Esophagus squamous epithelium (tissue), 5 donors: ENCODE results near the gene ZEB1. TPM values are rescaled to one million over a fixed set of nuclear protein-coding genes. Genes with fewer than 3 reads are reported as not detected.

Experiments
- DNase-seq: peaks from one replicate; lab custom pipeline; 2025; lab: John Stamatoyannopoulos, UW
- H3K27ac ChIP-seq, 4 donors: fragments of 200-600 bp; sonication (generic); one replicate each; pipeline ENCODE4 v1.5.1; 2016 to 2019; ENCODE audit warnings: mild to moderate bottlenecking in 1 of 4
- H3K27me3 ChIP-seq, 4 donors: fragments of 200-600 bp; sonication (generic); 1 replicate in 3 of 4; 2 replicates in 1 of 4; pipeline versions ENCODE4 v1.5.1 to v1.6.0; 2017 to 2021; ENCODE audit warnings: antibody characterized with exemption in 1 of 4
- H3K36me3 ChIP-seq, 3 donors: fragments of 200-600 bp; sonication (generic); one replicate each; pipeline ENCODE4 v1.5.1; 2016 to 2019
- H3K4me1 ChIP-seq, 3 donors: fragments of 200-600 bp; sonication (generic); one replicate each; pipeline ENCODE4 v1.5.1; 2017 to 2019
- H3K4me3 ChIP-seq, 4 donors: fragments of 200-600 bp; sonication (generic); 1 replicate in 3 of 4; 2 replicates in 1 of 4; pipeline ENCODE4 v1.5.1; 2016 to 2019; ENCODE audit warnings: mild to moderate bottlenecking in 2 of 4, moderate library complexity in 1 of 4
- H3K9me3 ChIP-seq, 3 donors: fragments of 200-600 bp; sonication (generic); one replicate each; pipeline ENCODE4 v1.5.1; 2016 to 2019
- POLR2A ChIP-seq, 4 donors: fragments of 450-650 bp; IDR thresholded peaks; one replicate each; pipeline ENCODE4 v1.6.1; 2017; ENCODE audit warnings: antibody characterized with exemption in 4 of 4, mild to moderate bottlenecking in 4 of 4, moderate library complexity in 3 of 4
- WGBS, 2 donors: methylation state at CpG; one replicate each; pipeline ENCODE4 v1.1.5; 2018; 5-methylcytosine and 5-hydroxymethylcytosine counted together
- intact Hi-C: fragments of 100-400 bp; cut with DNase I; formaldehyde crosslinking; loops from one replicate; pipeline ENCODE4 v1.15.0; 2022
- total RNA-seq, 4 donors: library from RNA; depleted of rRNA; stranded (reverse); fragments of >200 nt; gene quantifications; one replicate each; pipeline ENCODE4 v1.1.0, GENCODE V29; 2016
- TF ChIP-seq, protein P1 (sequence below), 6 experiments: fragments of 450-650 bp in 4 of 6; fragments of 200-600 bp in 2 of 6; sonication (generic) in 2 of 6; IDR thresholded peaks; one replicate each; pipeline ENCODE4 v1.5.1; 2016 to 2019; ENCODE audit warnings: antibody characterized with exemption in 6 of 6, mild to moderate bottlenecking in 4 of 6, moderate library complexity in 4 of 6
- donor health status: DM: yes; HTN: yes; CAD: no.

The ZEB1 gene
- total RNA-seq, 4 donors from 2014 or later = 2.3 to 37.6 (median 11.6) TPM

DNA sequence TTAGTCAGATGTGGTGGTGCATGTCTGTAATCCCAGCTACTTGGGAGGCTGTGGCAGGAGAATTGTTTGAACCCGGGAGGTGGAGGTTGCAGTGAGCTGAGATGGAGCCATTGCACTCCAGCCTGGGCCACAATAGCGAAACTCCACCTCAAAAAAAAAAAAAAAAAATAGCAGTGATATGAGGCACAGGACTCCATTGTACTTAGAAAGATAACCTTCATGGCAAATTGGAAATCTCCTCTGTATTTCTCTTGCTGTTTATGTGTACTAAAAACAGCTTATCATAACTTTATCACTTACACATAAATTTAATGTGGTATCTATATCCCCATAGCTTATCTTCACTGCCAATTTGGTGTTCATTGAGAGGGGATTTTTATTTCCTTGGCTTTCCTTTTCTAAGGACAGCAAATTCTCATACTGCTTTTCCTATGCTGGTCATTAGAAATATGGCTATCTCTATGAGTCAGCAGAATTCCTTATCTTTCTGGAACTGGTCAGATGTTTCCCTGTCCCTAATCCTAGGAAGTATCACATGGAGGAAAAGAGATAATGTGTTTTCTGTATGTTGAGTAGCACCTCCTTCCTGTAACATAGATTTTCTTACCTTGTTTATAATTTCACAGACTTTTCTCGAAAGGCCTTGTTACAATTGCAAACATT lies 40.6 kb upstream of the ZEB1 start:
- no peak for DNase-seq
- H3K27me3 ChIP-seq = no peaks in the 10 kb centered on the region
- TF ChIP-seq, protein P1, sequence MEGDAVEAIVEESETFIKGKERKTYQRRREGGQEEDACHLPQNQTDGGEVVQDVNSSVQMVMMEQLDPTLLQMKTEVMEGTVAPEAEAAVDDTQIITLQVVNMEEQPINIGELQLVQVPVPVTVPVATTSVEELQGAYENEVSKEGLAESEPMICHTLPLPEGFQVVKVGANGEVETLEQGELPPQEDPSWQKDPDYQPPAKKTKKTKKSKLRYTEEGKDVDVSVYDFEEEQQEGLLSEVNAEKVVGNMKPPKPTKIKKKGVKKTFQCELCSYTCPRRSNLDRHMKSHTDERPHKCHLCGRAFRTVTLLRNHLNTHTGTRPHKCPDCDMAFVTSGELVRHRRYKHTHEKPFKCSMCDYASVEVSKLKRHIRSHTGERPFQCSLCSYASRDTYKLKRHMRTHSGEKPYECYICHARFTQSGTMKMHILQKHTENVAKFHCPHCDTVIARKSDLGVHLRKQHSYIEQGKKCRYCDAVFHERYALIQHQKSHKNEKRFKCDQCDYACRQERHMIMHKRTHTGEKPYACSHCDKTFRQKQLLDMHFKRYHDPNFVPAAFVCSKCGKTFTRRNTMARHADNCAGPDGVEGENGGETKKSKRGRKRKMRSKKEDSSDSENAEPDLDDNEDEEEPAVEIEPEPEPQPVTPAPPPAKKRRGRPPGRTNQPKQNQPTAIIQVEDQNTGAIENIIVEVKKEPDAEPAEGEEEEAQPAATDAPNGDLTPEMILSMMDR (IDR thresholded peaks at IDR 0.05) = no peak
- TF ChIP-seq POLR2A (IDR thresholded peaks at IDR 0.05) = no peak
- no peaks in the 10 kb centered on the region for H3K4me1 ChIP-seq
- WGBS, 2 donors = 89 to 97% methylated on average over 3 of the region's 3 CpGs
- no peak overlapping the region for H3K27ac ChIP-seq
- no peak overlapping the region for H3K4me3 ChIP-seq
- no peaks in the 10 kb centered on the region for H3K9me3 ChIP-seq
- no peaks in the 10 kb centered on the region for H3K36me3 ChIP-seq
- intact Hi-C loops = no loop called here

DNA sequence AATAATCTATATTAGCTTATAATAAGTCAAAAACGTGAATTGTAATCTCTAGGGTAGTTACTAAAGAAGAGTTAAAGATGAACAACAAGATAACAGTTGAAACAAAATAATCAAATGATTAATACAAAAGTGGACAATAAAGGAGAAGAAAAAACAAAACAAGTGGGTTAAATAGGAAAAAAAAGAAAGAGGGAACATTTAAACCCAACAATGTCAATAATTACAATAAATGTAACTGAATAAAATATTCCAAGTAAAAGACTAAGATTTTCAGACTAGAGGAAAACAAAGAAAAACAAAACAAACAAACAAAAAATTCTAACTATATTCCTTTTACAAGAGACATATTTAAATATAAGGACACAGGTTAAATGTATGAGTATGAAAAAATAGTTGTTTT lies 38.0 kb upstream of the ZEB1 start:
- intact Hi-C loops = no loop called here
- Histone ChIP-seq H3K36me3 (no peaks in the 10 kb centered on the region), H3K4me3 (no peak overlapping the region), H3K27me3 (no peaks in the 10 kb centered on the region), H3K27ac (no peak overlapping the region), H3K9me3 (no peaks in the 10 kb centered on the region), H3K4me1 (no peaks in the 10 kb centered on the region)
- TF ChIP-seq, protein P1 (IDR thresholded peaks at IDR 0.05) = no peak
- TF ChIP-seq POLR2A (IDR thresholded peaks at IDR 0.05) = no peak
- DNase-seq = no peak
- 59 to 65% methylated on average over 1 of the region's 1 CpG for WGBS, 2 donors

DNA sequence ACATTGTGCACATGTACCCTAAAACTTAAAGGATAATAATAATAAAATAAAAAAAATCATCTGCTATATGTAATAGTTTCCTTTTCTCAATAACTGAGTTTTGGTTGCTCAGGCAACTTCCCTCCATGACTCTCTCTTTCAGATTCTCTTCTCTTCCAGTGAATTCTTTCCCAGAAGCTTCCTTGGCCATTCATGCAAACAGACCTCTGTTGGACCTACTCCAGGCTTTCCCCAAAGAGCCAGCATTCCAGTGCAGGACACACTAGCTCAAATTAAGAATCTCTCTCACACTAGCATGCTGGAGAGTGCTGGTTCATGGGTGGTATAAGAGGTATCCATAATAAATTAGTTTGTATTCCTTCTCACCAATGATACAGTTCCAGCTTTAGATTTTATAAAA lies 31.0 kb upstream of the ZEB1 start:
- Histone ChIP-seq H3K27me3 (no peaks in the 10 kb centered on the region), H3K27ac (no peak overlapping the region), H3K9me3 (no peaks in the 10 kb centered on the region), H3K36me3 (no peaks in the 10 kb centered on the region), H3K4me3 (no peak overlapping the region), H3K4me1 (no peaks in the 10 kb centered on the region)
- intact Hi-C loops = no loop called here
- no peak for DNase-seq
- TF ChIP-seq, protein P1 (IDR thresholded peaks at IDR 0.05) = no peak
- TF ChIP-seq POLR2A (IDR thresholded peaks at IDR 0.05) = no peak

DNA sequence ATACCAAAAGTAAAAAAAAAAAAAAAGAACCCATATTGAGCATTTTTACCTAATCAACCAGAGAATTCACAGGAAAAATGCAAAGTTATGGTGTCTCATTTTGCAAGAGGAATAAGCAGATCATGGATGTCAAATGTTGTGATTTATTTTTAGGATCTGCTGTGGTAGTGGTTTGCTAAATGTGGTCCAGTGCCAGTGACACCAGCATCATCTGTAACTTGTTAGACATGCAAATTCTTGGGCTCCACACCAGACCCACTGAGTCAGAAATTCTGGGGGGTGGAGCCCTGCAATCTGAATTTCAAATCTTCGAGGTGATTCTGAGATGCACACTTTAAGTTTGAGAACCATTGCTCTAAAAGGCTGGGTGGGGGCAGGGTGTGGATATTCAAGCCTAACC lies 30.1 kb upstream of the ZEB1 start:
- Histone ChIP-seq H3K9me3 (no peaks in the 10 kb centered on the region), H3K4me3 (no peak overlapping the region), H3K4me1 (no peaks in the 10 kb centered on the region), H3K36me3 (no peaks in the 10 kb centered on the region), H3K27me3 (no peaks in the 10 kb centered on the region), H3K27ac (no peak overlapping the region)
- TF ChIP-seq, protein P1 (IDR thresholded peaks at IDR 0.05) = no peak
- no peak for TF ChIP-seq POLR2A (IDR thresholded peaks at IDR 0.05)
- intact Hi-C loops = no loop called here
- DNase-seq = no peak
- WGBS, 2 donors = 67 to 93% methylated on average over 1 of the region's 1 CpG

DNA sequence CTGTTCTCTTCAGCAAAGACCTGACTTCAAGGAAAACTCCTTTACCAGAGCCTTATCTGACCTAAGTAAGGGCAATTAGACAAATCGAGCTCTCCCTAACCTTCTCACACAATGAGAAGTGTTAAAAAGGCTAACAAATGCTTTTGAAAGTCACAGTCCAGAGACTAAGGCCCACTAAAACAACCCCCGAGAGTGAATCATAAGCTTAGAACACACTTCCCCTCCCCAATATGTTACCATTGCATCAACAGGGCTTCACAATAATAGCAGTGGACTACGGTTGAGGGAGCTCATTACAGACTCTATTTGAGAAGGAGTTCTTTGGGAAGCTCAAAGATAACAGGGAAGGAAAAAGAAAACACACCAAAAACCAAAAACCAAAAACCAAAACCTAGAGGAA lies 28.6 kb upstream of the ZEB1 start:
- intact Hi-C loops = no loop called here
- Histone ChIP-seq H3K4me3 (no peak overlapping the region), H3K9me3 (no peaks in the 10 kb centered on the region), H3K36me3 (no peaks in the 10 kb centered on the region), H3K27me3 (no peaks in the 10 kb centered on the region), H3K4me1 (no peaks in the 10 kb centered on the region), H3K27ac (no peak overlapping the region)
- TF ChIP-seq, protein P1 (IDR thresholded peaks at IDR 0.05) = no peak
- no peak for TF ChIP-seq POLR2A (IDR thresholded peaks at IDR 0.05)
- WGBS, 2 donors = 59 to 72% methylated on average over 3 of the region's 3 CpGs
- no peak for DNase-seq
